Gastrocnemius medialis (tissue), 4 donors: ENCODE results near the gene SCN9A. TPM values are rescaled to one million over a fixed set of nuclear protein-coding genes. Genes with fewer than 3 reads are reported as not detected.
A peak's percentile ranks its signal among the peaks of the same experiment; 100 is the strongest.

Source experiments
- ATAC-seq, 2 donors: fragments of 150-250 bp; one replicate each; pipeline ENCODE4 v1.9.1; 2016
- DNase-seq, 2 donors: peaks; one replicate each; pipeline ENCODE4 v3.0.0-alpha.2; 2019
- H3K27ac ChIP-seq, 4 donors: fragments of 200-600 bp; sonication (generic); 1 replicate in 1 of 4; 2 replicates in 3 of 4; pipeline ENCODE4 v1.5.1; 2016 to 2018; ENCODE audit warnings: mild to moderate bottlenecking in 2 of 4, moderate library complexity in 1 of 4
- H3K27me3 ChIP-seq, 3 donors: fragments of 200-600 bp; sonication (generic) in 2 of 3; 1 replicate in 1 of 3; 2 replicates in 2 of 3; pipeline versions ENCODE4 v1.5.1 to v1.6.0; 2016 to 2019; ENCODE audit warnings: mild to moderate bottlenecking in 1 of 3, moderate library complexity in 1 of 3
- H3K36me3 ChIP-seq, 2 donors: fragments of 200-600 bp; sonication (generic) in 1 of 2; one replicate each; pipeline ENCODE4 v1.5.1; 2017 to 2018
- H3K4me1 ChIP-seq, 2 donors: fragments of 200-600 bp; sonication (generic) in 1 of 2; one replicate each; pipeline ENCODE4 v1.5.1; 2016 to 2017; ENCODE audit warnings: mild to moderate bottlenecking in 2 of 2
- H3K4me3 ChIP-seq, 4 donors: fragments of 200-600 bp; sonication (generic) in 3 of 4; 1 replicate in 1 of 4; 2 replicates in 3 of 4; pipeline ENCODE4 v1.5.1; 2016 to 2019; ENCODE audit warnings: mild to moderate bottlenecking in 2 of 4
- H3K9me3 ChIP-seq, 3 donors: fragments of 200-600 bp; sonication (generic) in 2 of 3; 1 replicate in 1 of 3; 2 replicates in 2 of 3; pipeline ENCODE4 v1.5.1; 2016 to 2019
- CTCF ChIP-seq, 5 experiments: fragments of 450-650 bp in 3 of 5; fragments of 200-600 bp in 2 of 5; sonication (generic) in 2 of 5; IDR thresholded peaks in 4 of 5; conservative IDR thresholded peaks in 1 of 5; 1 replicate in 4 of 5; 2 replicates in 1 of 5; pipeline ENCODE4 v1.5.1; 2016 to 2019; ENCODE audit warnings: antibody characterized with exemption in 5 of 5, mild to moderate bottlenecking in 3 of 5, moderate library complexity in 3 of 5
- POLR2A ChIP-seq, 2 donors: fragments of 450-650 bp; IDR thresholded peaks; one replicate each; pipeline ENCODE4 v1.6.1; 2017; ENCODE audit warnings: antibody characterized with exemption in 2 of 2, mild to moderate bottlenecking in 2 of 2, moderate library complexity in 2 of 2
- in situ Hi-C, 4 donors: fragments of 200-750 bp; cut with MboI; loops; one replicate each; pipeline versions ENCODE4 v1.15.0 to v1.8.0; 2017; ENCODE audit warnings: low sequenced_read_pairs in 4 of 4
- intact Hi-C: fragments of 100-400 bp; cut with DNase I; formaldehyde crosslinking; loops from one replicate; pipeline ENCODE4 v1.15.1; 2023; ENCODE audit warnings: low total_unique reads
- total RNA-seq, 4 donors: library from RNA; depleted of rRNA; stranded (reverse); fragments of >200 nt; gene quantifications; one replicate each; pipeline versions ENCODE4 v1.1.0 to v1.2.3, GENCODE V29; 2016

Gene SCN9A
- total RNA-seq, 4 donors from 2014 or later = 0.10 to 1.1 (median 0.49) TPM

GRCh38 chr2:166376873-166377272 lies 1.1 kb upstream of the SCN9A start:
- TF ChIP-seq POLR2A (IDR thresholded peaks at IDR 0.05) (no peak), CTCF (IDR thresholded peaks at IDR 0.05 in 4 of 5, conservative IDR thresholded peaks at IDR 0.05 in 1 of 5) (no peak)
- DNase-seq (no peak), ATAC-seq (no peak)
- in situ Hi-C loops (no loop called here), intact Hi-C loops (no loop called here)
- no peaks in the 10 kb centered on the region for H3K36me3 ChIP-seq
- no peaks in the 10 kb centered on the region for H3K9me3 ChIP-seq
- no peak overlapping the region for H3K27ac ChIP-seq
- H3K4me1 ChIP-seq = peaks cover 7 to 16% of the 10 kb centered on the region in 2 donors
- peak overlapping the region in 1 of 4 donors; percentile 60 for H3K4me3 ChIP-seq
- H3K27me3 ChIP-seq = no peaks in the 10 kb centered on the region

GRCh38 chr2:166376488-166376828 lies 714 bp upstream of the SCN9A start:
- in situ Hi-C loops = no loop called here
- intact Hi-C loops = no loop called here
- ATAC-seq = no peak

DNA sequence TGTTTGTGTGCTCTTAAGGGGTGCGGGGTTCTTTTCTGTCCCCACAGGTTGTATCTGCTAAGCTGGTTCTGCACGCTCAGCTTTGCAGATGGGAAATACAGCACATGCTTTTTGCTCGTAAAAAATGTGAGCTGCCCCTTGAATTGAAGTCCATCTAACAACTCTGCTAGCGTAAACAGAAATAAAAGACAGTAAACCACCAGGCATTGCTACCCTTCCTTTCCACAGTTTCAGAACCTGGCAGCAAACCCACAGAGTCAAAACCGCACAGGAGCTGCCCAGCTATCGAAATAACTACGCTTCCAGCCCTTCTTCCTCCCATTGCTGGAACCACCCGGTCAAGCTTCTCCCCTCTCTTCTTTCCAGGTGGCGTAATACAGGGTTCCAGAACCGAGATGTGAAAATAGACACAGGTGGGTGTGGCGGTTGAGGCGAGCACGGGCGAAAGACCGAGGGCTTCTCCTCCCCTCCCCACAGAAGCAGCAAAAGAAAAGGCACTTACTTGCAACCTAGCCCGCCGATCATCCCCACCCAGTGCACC lies 479 bp downstream of the SCN9A start:
- H3K27me3 ChIP-seq = no peaks in the 10 kb centered on the region
- H3K9me3 ChIP-seq = no peaks in the 10 kb centered on the region
- no peak for DNase-seq
- TF ChIP-seq CTCF (IDR thresholded peaks at IDR 0.05 in 4 of 5, conservative IDR thresholded peaks at IDR 0.05 in 1 of 5) (no peak), POLR2A (IDR thresholded peaks at IDR 0.05) (no peak)
- in situ Hi-C loops (no loop called here), intact Hi-C loops (no loop called here)
- H3K36me3 ChIP-seq = no peaks in the 10 kb centered on the region
- H3K27ac ChIP-seq = peak overlapping the region in 1 of 4 donors; percentile 6
- peak; percentile 26 to 41 for ATAC-seq
- peak overlapping the region; percentile 58 to 68 (median 60) for H3K4me3 ChIP-seq
- H3K4me1 ChIP-seq = peaks cover 7 to 16% of the 10 kb centered on the region in 2 donors

More at GRCh38 chr2:166376488-166376828, 714 bp upstream of the SCN9A start:
- no peaks in the 10 kb centered on the region for H3K27me3 ChIP-seq
- peak overlapping the region in 1 of 4 donors; percentile 6 for H3K27ac ChIP-seq
- no peaks in the 10 kb centered on the region for H3K9me3 ChIP-seq
- no peaks in the 10 kb centered on the region for H3K36me3 ChIP-seq
- H3K4me1 ChIP-seq = peaks cover 7 to 16% of the 10 kb centered on the region in 2 donors
- DNase-seq = no peak
- peak overlapping the region; percentile 58 to 68 (median 60) for H3K4me3 ChIP-seq
- TF ChIP-seq POLR2A (IDR thresholded peaks at IDR 0.05) (no peak), CTCF (IDR thresholded peaks at IDR 0.05 in 4 of 5, conservative IDR thresholded peaks at IDR 0.05 in 1 of 5) (no peak)

GRCh38 chr2:166373951-166374350 lies 1.8 kb downstream of the SCN9A start:
- in situ Hi-C loops = no loop called here
- no peak overlapping the region for H3K4me3 ChIP-seq

More at GRCh38 chr2:166373951-166374350, 1.8 kb downstream of the SCN9A start:
- H3K27ac ChIP-seq = no peak overlapping the region
- ATAC-seq (no peak), DNase-seq (no peak)
- H3K9me3 ChIP-seq = no peaks in the 10 kb centered on the region
- TF ChIP-seq POLR2A (IDR thresholded peaks at IDR 0.05) = no peak
- no peak for TF ChIP-seq CTCF (IDR thresholded peaks at IDR 0.05 in 4 of 5, conservative IDR thresholded peaks at IDR 0.05 in 1 of 5)
- H3K4me1 ChIP-seq = peaks cover 7 to 16% of the 10 kb centered on the region in 2 donors
- H3K27me3 ChIP-seq = no peaks in the 10 kb centered on the region
- intact Hi-C loops = no loop called here
- no peaks in the 10 kb centered on the region for H3K36me3 ChIP-seq
